Bronchial epithelial cell (primary cell): ENCODE data around the gene MED12L. TPM values are rescaled to one million over a fixed set of nuclear protein-coding genes. Genes with fewer than 3 reads are reported as not detected.

Experiments used
- DNase-seq: peaks from one replicate; pipeline ENCODE4 v3.0.0-alpha.2; 2010; ENCODE audit warnings: low read depth
- FAIRE-seq: peaks from 2 replicates; lab custom pipeline; 2011; peaks lifted over from hg19 to GRCh38; lab: Jason Lieb, UNC
- H3K27me3 ChIP-seq: 2 replicates; pipeline ENCODE4 v1.5.1; 2011; ENCODE audit warnings: low read length; ENCODE audit not compliant: control insufficient read depth, insufficient read depth
- H3K36me3 ChIP-seq: 2 replicates; pipeline ENCODE4 v1.5.1; 2011; ENCODE audit warnings: low read length; ENCODE audit not compliant: control insufficient read depth, insufficient read depth
- H3K4me3 ChIP-seq: 2 replicates; pipeline ENCODE4 v1.5.1; 2011; ENCODE audit warnings: mild to moderate bottlenecking, low read depth, low read length, control low read depth
- CTCF ChIP-seq: IDR thresholded peaks from 2 replicates; pipeline ENCODE4 v1.5.1; 2011; ENCODE audit warnings: mild to moderate bottlenecking, moderate library complexity, low read length, control low read depth, inconsistent platforms; ENCODE audit not compliant: insufficient read depth, severe bottlenecking
- total RNA-seq: library from RNA; depleted of rRNA; stranded (reverse); fragments of >200 nt; gene quantifications from 2 replicates; pipeline ENCODE4 v1.2.1, GENCODE V29; 2014

The MED12L gene
- total RNA-seq, 1 donor from 2014 or later: 0.26 TPM

GRCh38 chr3:151480492-151480891 is 395.0 kb downstream of the MED12L start:
- no peak for FAIRE-seq
- TF ChIP-seq CTCF: no peak

GRCh38 chr3:151483488-151483887 is 398.0 kb downstream of the MED12L start:
- DNase-seq: no peak
- no peaks in the 10 kb centered on the region for H3K27me3 ChIP-seq
- H3K36me3 ChIP-seq: no peaks in the 10 kb centered on the region
- FAIRE-seq: no peak
- TF ChIP-seq CTCF: no peak
- H3K4me3 ChIP-seq: no peak overlapping the region

More at GRCh38 chr3:151480492-151480891, 395.0 kb downstream of the MED12L start:
- no peak overlapping the region for H3K4me3 ChIP-seq
- no peaks in the 10 kb centered on the region for H3K27me3 ChIP-seq
- DNase-seq: no peak
- H3K36me3 ChIP-seq: no peaks in the 10 kb centered on the region

GRCh38 chr3:151483961-151484520 is 398.6 kb downstream of the MED12L start:
- no peak for TF ChIP-seq CTCF
- Histone ChIP-seq H3K27me3 (no peaks in the 10 kb centered on the region), H3K36me3 (no peaks in the 10 kb centered on the region), H3K4me3 (no peak overlapping the region)
- no peak for DNase-seq
- FAIRE-seq: peak; percentile 13

Other genes starting within 250 kb of the MED12L start
- not detected in 2 replicates for gene MINDY4B, start 180.2 kb upstream of the MED12L start, total RNA-seq
- not detected in 2 replicates for gene CLRN1, start 112.9 kb upstream of the MED12L start, total RNA-seq
- not detected in 2 replicates for gene GPR171, start 117.6 kb downstream of the MED12L start, total RNA-seq
- under 0.01 TPM in 1 of 2 replicates, not detected in the other for gene P2RY14, start 192.9 kb downstream of the MED12L start, total RNA-seq
- gene GPR87, start 231.2 kb downstream of the MED12L start, total RNA-seq: 56.9 and 64.5 TPM in 2 replicates
- not detected in 2 replicates for gene P2RY13, start 243.9 kb downstream of the MED12L start, total RNA-seq